Measurements from ENCODE around the gene CCDC88A. TPM values are rescaled to one million over a fixed set of nuclear protein-coding genes. Genes with fewer than 3 reads are reported as not detected.
A peak's percentile ranks its signal among the peaks of the same experiment; 100 is the strongest.

CCDC88A gene
- total RNA-seq, 1 donor = 54.3 TPM

DNA sequence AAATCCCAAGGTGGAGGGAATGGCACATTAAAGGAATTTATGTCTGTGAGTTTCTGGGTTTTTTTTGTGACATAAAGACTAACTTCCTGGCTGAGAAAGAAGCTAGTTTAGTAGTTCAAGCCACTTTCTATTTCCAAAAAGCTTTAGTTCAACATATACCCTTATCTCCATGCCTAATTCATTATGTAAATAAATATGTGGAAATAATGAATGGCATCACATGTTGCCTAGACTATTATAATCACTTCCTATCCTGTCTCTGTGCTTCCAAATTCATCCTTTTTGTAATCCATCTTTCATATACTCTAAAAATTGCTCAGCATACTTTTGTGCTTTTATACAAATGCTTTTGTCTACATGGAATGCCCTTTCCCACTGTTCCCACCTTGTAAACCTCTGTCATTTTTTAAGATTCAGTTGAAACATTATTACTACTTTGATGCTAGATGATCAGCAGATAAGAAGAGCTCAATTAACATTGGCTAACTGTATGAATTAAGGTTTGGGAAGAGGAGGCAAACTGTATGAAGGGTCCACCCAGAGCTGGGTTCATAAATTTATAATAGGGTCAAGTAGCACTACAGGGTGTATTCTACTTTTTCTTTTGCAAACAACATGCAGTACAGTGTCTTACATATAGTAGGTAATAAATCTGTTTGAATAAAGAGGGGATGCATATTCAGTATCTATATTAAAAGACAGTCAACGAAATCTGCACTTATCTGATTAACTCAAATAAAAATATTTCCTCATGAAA, 88.9 kb downstream of the CCDC88A start:
- no peak for DNase-seq (ENCODE audit: insufficient read length, low spot score, missing footprints)
- H3K27ac ChIP-seq (ENCODE audit: low read depth, low read length) = no peak overlapping the region
- H3K4me1 ChIP-seq (ENCODE audit: insufficient read depth, low read length) = no peaks in the 10 kb centered on the region
- no peak for TF ChIP-seq CTCF (IDR thresholded peaks at IDR 0.05; ENCODE audit: extremely low read depth, low read depth, low read length)
- no peaks in the 10 kb centered on the region for H4K20me1 ChIP-seq (ENCODE audit: insufficient read depth, low read length)
- H3K79me2 ChIP-seq (ENCODE audit: insufficient read depth, low read length) = no peaks in the 10 kb centered on the region
- H3K4me2 ChIP-seq (ENCODE audit: insufficient read depth, low read length) = no peak overlapping the region
- no peak overlapping the region for H2AFZ ChIP-seq (ENCODE audit: low read length)
- H3K9me3 ChIP-seq (ENCODE audit: low read depth, low read length) = no peaks in the 10 kb centered on the region
- peaks cover 43% of the 10 kb centered on the region for H3K36me3 ChIP-seq (ENCODE audit: insufficient read depth, low read length)
- H3K27me3 ChIP-seq (ENCODE audit: insufficient read depth, low read length) = no peaks in the 10 kb centered on the region
- H3K4me3 ChIP-seq (ENCODE audit: insufficient read depth, low read length) = no peak overlapping the region

DNA sequence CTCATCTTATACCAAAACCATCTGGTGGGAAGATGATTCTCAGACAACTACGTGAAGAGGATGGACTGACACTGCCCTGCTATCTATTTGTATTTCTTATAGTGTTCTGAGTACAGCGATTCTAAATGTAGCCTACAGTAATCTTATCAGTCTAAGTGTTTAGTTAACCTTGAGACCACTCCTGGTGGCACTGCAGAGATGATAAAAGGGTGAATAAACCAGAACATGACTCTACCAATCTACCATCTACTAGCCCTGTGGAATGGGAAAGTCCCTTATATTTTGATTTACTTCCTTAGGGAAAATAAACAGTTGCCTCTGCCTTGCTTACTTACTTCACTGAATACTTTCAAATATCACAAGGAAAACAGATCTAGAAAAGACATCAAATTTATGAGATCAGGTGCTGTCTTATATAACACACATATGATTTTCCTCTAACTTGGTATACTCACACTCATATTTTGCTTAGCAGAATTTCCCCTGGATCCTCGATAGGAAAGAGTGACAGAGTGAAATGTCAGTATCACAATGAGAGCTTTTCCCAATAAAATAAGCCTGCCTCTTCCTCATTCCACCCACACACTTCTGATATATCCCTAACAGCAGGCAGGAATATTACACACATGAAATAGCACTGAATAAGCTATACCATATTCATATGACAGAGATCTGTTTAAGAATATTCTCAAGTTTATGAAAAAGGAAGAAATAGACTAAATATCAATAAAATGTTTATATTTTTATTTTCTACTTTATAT, 92.0 kb downstream of the CCDC88A start:
- H4K20me1 ChIP-seq (ENCODE audit: insufficient read depth, low read length) = no peaks in the 10 kb centered on the region
- H3K79me2 ChIP-seq (ENCODE audit: insufficient read depth, low read length) = no peaks in the 10 kb centered on the region
- DNase-seq (ENCODE audit: insufficient read length, low spot score, missing footprints) = no peak
- H3K9me3 ChIP-seq (ENCODE audit: low read depth, low read length) = no peaks in the 10 kb centered on the region
- no peak overlapping the region for H3K4me2 ChIP-seq (ENCODE audit: insufficient read depth, low read length)
- H3K4me1 ChIP-seq (ENCODE audit: insufficient read depth, low read length) = no peaks in the 10 kb centered on the region
- no peak overlapping the region for H3K27ac ChIP-seq (ENCODE audit: low read depth, low read length)
- TF ChIP-seq CTCF (IDR thresholded peaks at IDR 0.05; ENCODE audit: extremely low read depth, low read depth, low read length) = no peak
- H3K27me3 ChIP-seq (ENCODE audit: insufficient read depth, low read length) = no peaks in the 10 kb centered on the region
- H2AFZ ChIP-seq (ENCODE audit: low read length) = no peak overlapping the region
- H3K36me3 ChIP-seq (ENCODE audit: insufficient read depth, low read length) = peaks cover 21% of the 10 kb centered on the region
- no peak overlapping the region for H3K4me3 ChIP-seq (ENCODE audit: insufficient read depth, low read length)

DNA sequence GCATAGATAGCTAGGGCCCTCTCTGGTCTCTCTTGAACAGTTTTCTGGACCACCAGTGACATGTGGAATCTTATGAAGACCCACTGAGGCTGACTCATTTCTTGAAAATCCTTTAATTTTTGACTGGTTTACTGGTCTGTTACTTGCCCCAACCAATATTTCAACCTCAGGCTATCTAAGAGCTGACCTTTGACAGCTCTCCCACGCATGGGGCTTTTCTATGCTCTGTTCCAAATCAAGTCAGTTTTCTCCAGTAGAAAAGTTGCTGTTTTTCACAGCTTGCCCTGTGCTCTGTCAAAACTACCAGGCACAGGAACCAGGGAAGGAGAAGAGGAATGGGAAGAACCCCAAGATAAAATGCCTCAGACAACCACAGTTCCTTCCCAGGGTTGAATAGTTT, 104.7 kb downstream of the CCDC88A start:
- no peak overlapping the region for H3K27ac ChIP-seq (ENCODE audit: low read depth, low read length)
- DNase-seq (ENCODE audit: insufficient read length, low spot score, missing footprints) = no peak
- no peaks in the 10 kb centered on the region for H4K20me1 ChIP-seq (ENCODE audit: insufficient read depth, low read length)
- H3K27me3 ChIP-seq (ENCODE audit: insufficient read depth, low read length) = no peaks in the 10 kb centered on the region
- H2AFZ ChIP-seq (ENCODE audit: low read length) = no peak overlapping the region
- no peaks in the 10 kb centered on the region for H3K9me3 ChIP-seq (ENCODE audit: low read depth, low read length)
- H3K79me2 ChIP-seq (ENCODE audit: insufficient read depth, low read length) = no peaks in the 10 kb centered on the region
- no peak for TF ChIP-seq CTCF (IDR thresholded peaks at IDR 0.05; ENCODE audit: extremely low read depth, low read depth, low read length)
- H3K36me3 ChIP-seq (ENCODE audit: insufficient read depth, low read length) = peaks cover 47% of the 10 kb centered on the region
- H3K4me1 ChIP-seq (ENCODE audit: insufficient read depth, low read length) = peaks cover 7% of the 10 kb centered on the region
- H3K4me2 ChIP-seq (ENCODE audit: insufficient read depth, low read length) = no peak overlapping the region
- H3K4me3 ChIP-seq (ENCODE audit: insufficient read depth, low read length) = no peak overlapping the region

GRCh38 chr2:55311444-55311870, 108.2 kb downstream of the CCDC88A start:
- Histone ChIP-seq H3K4me3 (ENCODE audit: insufficient read depth, low read length) (no peak overlapping the region), H3K9me3 (ENCODE audit: low read depth, low read length) (no peaks in the 10 kb centered on the region), H3K79me2 (ENCODE audit: insufficient read depth, low read length) (no peaks in the 10 kb centered on the region), H2AFZ (ENCODE audit: low read length) (no peak overlapping the region), H3K36me3 (ENCODE audit: insufficient read depth, low read length) (peaks cover 48% of the 10 kb centered on the region), H3K4me1 (ENCODE audit: insufficient read depth, low read length) (peaks cover 10% of the 10 kb centered on the region), H4K20me1 (ENCODE audit: insufficient read depth, low read length) (no peaks in the 10 kb centered on the region), H3K27ac (ENCODE audit: low read depth, low read length) (no peak overlapping the region), H3K4me2 (ENCODE audit: insufficient read depth, low read length) (no peak overlapping the region), H3K27me3 (ENCODE audit: insufficient read depth, low read length) (no peaks in the 10 kb centered on the region)
- TF ChIP-seq CTCF (IDR thresholded peaks at IDR 0.05; ENCODE audit: extremely low read depth, low read depth, low read length) = peak; percentile 49
- peak; percentile 31 for DNase-seq (ENCODE audit: insufficient read length, low spot score, missing footprints)
